ENCODE results near the gene MTUS2. TPM values are rescaled to one million over a fixed set of nuclear protein-coding genes. Genes with fewer than 3 reads are reported as not detected.
A peak's percentile ranks its signal among the peaks of the same experiment; 100 is the strongest.

MTUS2 gene
- total RNA-seq, 1 experiment from 2014 or later = 0.35 TPM

GRCh38 chr13:29510651-29511084 lies 690.5 kb downstream of the MTUS2 start:
- Histone ChIP-seq H3K79me1 (ENCODE audit: insufficient read depth, low read depth, low read length, poor library complexity, severe bottlenecking) (no peaks in the 10 kb centered on the region), H3K14ac (ENCODE audit: insufficient read depth, low read length) (no peak overlapping the region), H3K18ac (ENCODE audit: insufficient read length, low read depth, low read length) (no peak overlapping the region), H3K23me2 (ENCODE audit: insufficient read length, low read depth, low read length, poor library complexity, severe bottlenecking) (no peaks in the 10 kb centered on the region), H4K5ac (ENCODE audit: insufficient read length, low read depth, low read length) (no peak overlapping the region), H3K4me2 (ENCODE audit: insufficient read depth, insufficient read length, low read length) (no peak overlapping the region), H4K8ac (replicated peaks; ENCODE audit: insufficient read length, low read depth, low read length) (no peak overlapping the region), H2BK15ac (ENCODE audit: low read depth, low read length) (no peak overlapping the region), H3K23ac (ENCODE audit: insufficient read length, low read depth, low read length) (no peak overlapping the region), H3K9me3 (ENCODE audit: control insufficient read depth, low read depth, low read length) (no peaks in the 10 kb centered on the region), H2BK20ac (ENCODE audit: low read depth, low read length, poor library complexity, severe bottlenecking) (no peak overlapping the region), H2AK5ac (ENCODE audit: insufficient read length, low read length) (no peak overlapping the region), H2BK12ac (ENCODE audit: insufficient read length, low read depth, low read length) (no peak overlapping the region), H3K9ac (ENCODE audit: extremely low read depth, insufficient read length, low read length) (no peak overlapping the region), H3K79me2 (ENCODE audit: insufficient read depth, low read length) (no peaks in the 10 kb centered on the region), H3K4me1 (ENCODE audit: insufficient read depth, low read length) (no peaks in the 10 kb centered on the region), H3K56ac (ENCODE audit: insufficient read length, low read depth, low read length) (no peak overlapping the region), H4K20me1 (ENCODE audit: control insufficient read depth, insufficient read depth, insufficient read length) (no peaks in the 10 kb centered on the region), H2BK120ac (ENCODE audit: low read depth, low read length, poor library complexity, severe bottlenecking) (no peak overlapping the region), H4K91ac (ENCODE audit: insufficient read length, low read depth, low read length) (no peak overlapping the region), H3T11ph (ENCODE audit: low read length) (no peak overlapping the region), H2AFZ (ENCODE audit: low read length) (no peak overlapping the region), H3K27me3 (ENCODE audit: insufficient read depth, low read length) (no peaks in the 10 kb centered on the region), H3K4ac (ENCODE audit: low read depth, low read length) (no peak overlapping the region), H3K27ac (ENCODE audit: insufficient read length, low read depth, low read length) (no peak overlapping the region), H2BK5ac (ENCODE audit: insufficient read length, low read length) (no peak overlapping the region)
- Mint-ChIP-seq H3K36me3 (ENCODE audit: insufficient read depth in 1 of 3, low read depth in 3 of 3) (peaks cover 16 to 52% (median 31%) of the 10 kb centered on the region in 3 experiments; a peak in 6 of 7 replicates), H3K4me1 (peaks cover 4 to 5% of the 10 kb centered on the region in 2 experiments; a peak in 2 of 4 replicates), H3K4me3 (no peak overlapping the region), H3K27ac (peak overlapping the region in 1 of 3 experiments; percentile 39; a peak in 2 of 7 replicates), H3K27me3 (ENCODE audit: low read depth) (no peaks in the 10 kb centered on the region), H3K9me3 (no peaks in the 10 kb centered on the region)
- DNase-seq = no peak
- no peak for TF ChIP-seq CTCF (conservative IDR thresholded peaks at IDR 0.05)
- no CpG with 5 or more reads among the region's 10 CpGs for WGBS (ENCODE audit: extremely low coverage, insufficient read length, low lambda C conversion rate)

All from H9 (cell line).